ENCODE data around the gene TMEM247.

Gene TMEM247

DNA sequence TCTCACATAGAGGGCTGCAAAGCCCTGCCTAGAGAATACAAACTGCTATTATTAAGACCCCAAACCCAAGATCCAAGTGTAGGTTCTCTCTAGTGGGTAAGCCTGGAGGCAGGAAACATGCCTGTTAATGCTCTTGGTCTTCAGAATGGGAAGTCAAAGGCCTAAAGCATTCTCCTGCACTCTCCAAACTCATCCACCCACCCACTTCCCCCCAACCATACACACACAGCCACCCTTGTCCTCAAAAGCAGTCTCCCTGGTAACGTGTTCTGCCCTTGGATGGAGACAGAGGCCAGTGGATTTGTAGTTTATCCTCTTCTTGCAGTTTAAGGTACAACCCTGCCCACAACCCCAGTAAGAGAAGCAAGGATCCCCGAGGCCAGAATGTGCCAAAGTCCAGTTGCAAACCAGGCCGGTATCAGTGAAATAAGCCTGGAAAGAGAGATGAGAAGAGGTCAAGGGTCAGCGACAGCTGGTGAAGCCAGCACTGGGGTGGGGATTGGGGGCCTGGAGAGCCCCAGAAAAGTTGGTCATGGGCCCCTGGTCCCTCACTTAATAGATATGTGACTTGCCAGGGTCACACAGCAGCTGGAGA, 23.0 kb downstream of the TMEM247 start:
- no peak overlapping the region for H3K4me3 ChIP-seq (ENCODE audit: low read depth, low read length)
- DNase-seq (ENCODE audit: low read depth) = no peak
- no peak for TF ChIP-seq CTCF (IDR thresholded peaks at IDR 0.05; ENCODE audit: low read depth, low read length, missing control alignments)

- DNase-seq (ENCODE audit: low read depth) = no peak
- no peak for TF ChIP-seq CTCF (IDR thresholded peaks at IDR 0.05; ENCODE audit: low read depth, low read length, missing control alignments)
- no peak overlapping the region for H3K4me3 ChIP-seq (ENCODE audit: low read depth, low read length)
These were observed 24.3 kb downstream of the TMEM247 start for GRCh38 chr2:46503686-46504085.

DNA sequence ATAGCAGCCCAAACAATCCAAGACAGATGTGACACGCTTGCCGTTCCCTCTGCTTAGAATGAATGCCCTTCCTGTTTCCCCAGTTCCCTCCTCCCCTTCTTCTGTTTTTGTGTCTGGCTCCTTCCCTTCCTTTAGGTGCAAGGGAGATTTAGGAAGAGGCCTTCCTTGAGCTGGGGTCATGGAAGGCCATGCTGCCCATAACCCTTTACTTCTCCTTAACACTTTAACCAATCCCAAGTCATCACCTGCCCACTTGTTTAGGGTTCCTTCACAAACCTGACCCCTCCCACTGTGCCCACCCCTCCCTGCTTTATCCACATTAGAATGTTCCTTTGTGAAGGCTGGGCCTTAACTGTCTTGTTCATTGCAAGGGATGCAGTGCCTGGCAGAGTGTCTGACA, 24.9 kb downstream of the TMEM247 start:
- no peak for TF ChIP-seq CTCF (IDR thresholded peaks at IDR 0.05; ENCODE audit: low read depth, low read length, missing control alignments)
- no peak overlapping the region for H3K4me3 ChIP-seq (ENCODE audit: low read depth, low read length)
- no peak for DNase-seq (ENCODE audit: low read depth)

GRCh38 chr2:46504685-46505471, 25.5 kb downstream of the TMEM247 start:
- no peak for TF ChIP-seq CTCF (IDR thresholded peaks at IDR 0.05; ENCODE audit: low read depth, low read length, missing control alignments)
- no peak overlapping the region for H3K4me3 ChIP-seq (ENCODE audit: low read depth, low read length)
- DNase-seq (ENCODE audit: low read depth) = no peak

DNA sequence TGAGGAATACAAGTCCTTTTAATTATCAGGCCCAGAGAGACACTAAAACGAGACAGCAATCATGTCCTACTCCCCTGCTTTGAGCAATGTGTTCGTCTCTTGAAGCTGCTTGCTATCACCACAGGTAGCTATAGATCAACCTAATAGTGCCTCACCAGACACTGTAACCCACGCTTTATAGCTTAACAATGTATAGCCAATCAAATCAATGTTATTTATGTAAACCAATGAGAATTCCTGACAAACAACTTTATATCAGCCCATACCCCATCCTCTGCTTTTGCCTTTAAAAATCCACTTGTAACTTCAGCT, 26.1 kb downstream of the TMEM247 start:
- H3K4me3 ChIP-seq (ENCODE audit: low read depth, low read length) = no peak overlapping the region
- no peak for TF ChIP-seq CTCF (IDR thresholded peaks at IDR 0.05; ENCODE audit: low read depth, low read length, missing control alignments)
- no peak for DNase-seq (ENCODE audit: low read depth)

DNA sequence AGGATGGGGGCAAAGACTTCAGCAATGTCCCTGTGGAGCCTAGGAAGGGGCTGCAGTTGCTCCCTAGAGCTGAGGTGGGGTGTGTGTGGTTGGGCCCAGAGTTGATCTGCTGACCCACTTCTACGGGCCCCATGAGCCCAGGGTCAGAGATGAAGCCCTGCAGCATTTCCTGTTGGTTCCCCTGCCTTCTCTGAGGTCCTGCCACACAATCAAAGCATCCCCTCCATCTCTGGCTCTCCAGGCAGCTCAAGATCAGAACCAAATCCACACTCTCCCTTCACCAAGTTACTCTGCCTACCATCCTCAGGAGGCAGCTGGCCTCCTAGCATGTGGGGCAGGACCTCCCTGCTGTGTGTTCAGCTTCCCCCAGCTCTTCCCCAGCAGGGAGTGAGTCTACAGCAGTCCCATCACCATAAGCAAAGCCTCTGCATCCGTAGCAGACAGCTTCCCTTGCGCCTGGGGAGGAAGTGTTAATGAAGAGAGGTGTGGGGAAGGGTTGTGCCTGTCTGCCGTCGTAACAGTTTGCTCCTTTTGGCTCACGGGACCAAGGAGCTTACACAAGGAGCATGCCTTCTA, 26.9 kb downstream of the TMEM247 start:
- TF ChIP-seq CTCF (IDR thresholded peaks at IDR 0.05; ENCODE audit: low read depth, low read length, missing control alignments) = no peak
- no peak for DNase-seq (ENCODE audit: low read depth)
- H3K4me3 ChIP-seq (ENCODE audit: low read depth, low read length) = no peak overlapping the region

Measured in GM12864 (cell line).